ENCODE measurements around the gene SFMBT2. TPM values are rescaled to one million over a fixed set of nuclear protein-coding genes. Genes with fewer than 3 reads are reported as not detected.
"Not testable (repeated sequence)": the region's sequence is repeated elsewhere in the genome, so short reads cannot be mapped to it uniquely, and the experiment has no call there.

The SFMBT2 gene
- polyA plus RNA-seq, 2 of the 4 experiments (the other 2 are of a cell fraction) = 9.6 to 10.2 TPM

GRCh38 chr10:7314170-7314569, 96.7 kb downstream of the SFMBT2 start:
- ChIA-PET CTCF (interaction anchor here (0.6 to 2.4 kb wide), 2 partner anchors 12 to 84 kb away, joined by 3 to 7 read pairs; no protein-coding TSS in a partner anchor), POLR2A (no interaction called here)
- TF ChIP-seq HES2 (IDR thresholded peaks at IDR 0.05) (no peak), MAFK (IDR thresholded peaks at IDR 0.05; ENCODE audit: partially characterized antibody) (peak; percentile 11)
- Histone ChIP-seq H3K4me2 (peak overlapping the region; percentile 34), H3K4me3 (no peak overlapping the region), H3K9me3 (no peaks in the 10 kb centered on the region; the same call in 2 of the 3 replicates), H3K4me1 (peaks cover 56% of the 10 kb centered on the region), H3K27ac (peak overlapping the region; percentile 82 to 88)
- DNase-seq (ENCODE audit: low read depth in 1 of 2, low spot score in 1 of 2) = peak in 1 of 2 experiments; percentile 38
- no peak for ATAC-seq
- 43% methylated on average over 4 of the region's 4 CpGs for WGBS (ENCODE audit: missing lambda C conversion rate)
- FAIRE-seq = no peak

GRCh38 chr10:7312488-7312857, 98.4 kb downstream of the SFMBT2 start:
- Histone ChIP-seq H3K4me2 (peak overlapping the region; percentile 72), H3K9me3 (peaks cover 7% of the 10 kb centered on the region; the same call in 2 of the 3 replicates), H3K4me3 (no peak overlapping the region), H3K4me1 (peaks cover 46% of the 10 kb centered on the region), H3K27ac (peak overlapping the region; percentile 82 to 88)
- ChIA-PET CTCF (interaction anchor here (3.3 kb wide), 1 partner anchor 10 kb away, joined by 17 read pairs; no protein-coding TSS in a partner anchor), POLR2A (no interaction called here)
- FAIRE-seq (no peak), ATAC-seq (peak in 1 of 2 experiments; percentile 3; a peak in 2 of 6 replicates), DNase-seq (ENCODE audit: low read depth in 1 of 2, low spot score in 1 of 2) (no peak)
- 69% methylated on average over 7 of the region's 7 CpGs for WGBS (ENCODE audit: missing lambda C conversion rate)
- TF ChIP-seq NPAS2 (CRISPR knock-in tag; IDR thresholded peaks at IDR 0.05; ENCODE audit: borderline replicate concordance) = no peak
- no peak for TF ChIP-seq CBX8 (IDR thresholded peaks at IDR 0.05)
- TF ChIP-seq, protein P1, sequence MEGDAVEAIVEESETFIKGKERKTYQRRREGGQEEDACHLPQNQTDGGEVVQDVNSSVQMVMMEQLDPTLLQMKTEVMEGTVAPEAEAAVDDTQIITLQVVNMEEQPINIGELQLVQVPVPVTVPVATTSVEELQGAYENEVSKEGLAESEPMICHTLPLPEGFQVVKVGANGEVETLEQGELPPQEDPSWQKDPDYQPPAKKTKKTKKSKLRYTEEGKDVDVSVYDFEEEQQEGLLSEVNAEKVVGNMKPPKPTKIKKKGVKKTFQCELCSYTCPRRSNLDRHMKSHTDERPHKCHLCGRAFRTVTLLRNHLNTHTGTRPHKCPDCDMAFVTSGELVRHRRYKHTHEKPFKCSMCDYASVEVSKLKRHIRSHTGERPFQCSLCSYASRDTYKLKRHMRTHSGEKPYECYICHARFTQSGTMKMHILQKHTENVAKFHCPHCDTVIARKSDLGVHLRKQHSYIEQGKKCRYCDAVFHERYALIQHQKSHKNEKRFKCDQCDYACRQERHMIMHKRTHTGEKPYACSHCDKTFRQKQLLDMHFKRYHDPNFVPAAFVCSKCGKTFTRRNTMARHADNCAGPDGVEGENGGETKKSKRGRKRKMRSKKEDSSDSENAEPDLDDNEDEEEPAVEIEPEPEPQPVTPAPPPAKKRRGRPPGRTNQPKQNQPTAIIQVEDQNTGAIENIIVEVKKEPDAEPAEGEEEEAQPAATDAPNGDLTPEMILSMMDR (IDR thresholded peaks at IDR 0.05) = no peak
- TF ChIP-seq HOXA7 (CRISPR knock-in tag; IDR thresholded peaks at IDR 0.05) = no peak
- no peak for TF ChIP-seq ELK1 (IDR thresholded peaks at IDR 0.05; ENCODE audit: low read depth, low read length)
- no peak for TF ChIP-seq NR3C1 (IDR thresholded peaks at IDR 0.05)
- no peak for TF ChIP-seq POLR2AphosphoS2 (conservative IDR thresholded peaks at IDR 0.05; ENCODE audit: low read length)
- TF ChIP-seq ZC3H11A (IDR thresholded peaks at IDR 0.05) = no peak
- no peak for TF ChIP-seq SMC3 (IDR thresholded peaks at IDR 0.05)
- TF ChIP-seq HOXB13 (CRISPR knock-in tag; IDR thresholded peaks at IDR 0.05; ENCODE audit: low read depth) = no peak

DNA sequence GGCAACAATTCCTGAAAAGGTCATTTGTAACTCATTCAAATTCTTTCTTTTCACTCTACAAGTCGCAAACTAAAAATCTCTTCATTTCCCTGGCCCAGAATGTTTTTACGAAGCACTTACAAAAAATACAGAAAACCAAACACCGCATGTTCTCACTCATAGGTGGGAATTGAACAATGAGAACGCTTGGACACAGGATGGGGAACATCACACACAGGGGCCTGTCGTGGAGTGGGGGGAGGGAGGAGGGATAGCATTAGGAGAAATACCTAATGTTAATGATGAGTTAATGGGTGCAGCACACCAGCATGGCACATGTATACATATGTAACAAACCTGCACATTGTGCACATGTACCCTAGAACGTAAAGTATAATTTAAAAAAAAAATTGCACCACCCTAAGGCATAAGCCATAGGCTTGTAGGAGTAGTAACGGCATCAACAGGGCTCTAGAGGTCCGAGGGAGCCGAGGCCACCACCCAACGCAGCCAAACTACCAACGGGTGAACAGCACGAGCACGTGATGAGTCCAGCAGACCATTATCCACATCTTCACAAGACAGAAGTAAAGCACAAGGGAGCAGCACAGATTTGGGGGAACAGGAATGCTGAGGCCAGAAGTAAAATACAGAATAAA, 98.9 kb downstream of the SFMBT2 start:
- TF ChIP-seq, protein P2, sequence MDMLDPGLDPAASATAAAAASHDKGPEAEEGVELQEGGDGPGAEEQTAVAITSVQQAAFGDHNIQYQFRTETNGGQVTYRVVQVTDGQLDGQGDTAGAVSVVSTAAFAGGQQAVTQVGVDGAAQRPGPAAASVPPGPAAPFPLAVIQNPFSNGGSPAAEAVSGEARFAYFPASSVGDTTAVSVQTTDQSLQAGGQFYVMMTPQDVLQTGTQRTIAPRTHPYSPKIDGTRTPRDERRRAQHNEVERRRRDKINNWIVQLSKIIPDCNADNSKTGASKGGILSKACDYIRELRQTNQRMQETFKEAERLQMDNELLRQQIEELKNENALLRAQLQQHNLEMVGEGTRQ (IDR thresholded peaks at IDR 0.05) = peak; percentile 36; the same call in 1 of the 2 replicates
- Histone ChIP-seq H3K4me2 (peak overlapping the region; percentile 72), H3K4me1 (peaks cover 46% of the 10 kb centered on the region), H3K27ac (peak overlapping the region; percentile 82 to 88)
- CTCF ChIA-PET = interaction anchor here (1.1 to 3.3 kb wide), 4 partner anchors 10 to 96 kb away, joined by 3 to 17 read pairs (median 5); no protein-coding TSS in a partner anchor
- peak in 1 of 2 experiments; percentile 52 for DNase-seq (ENCODE audit: low read depth in 1 of 2, low spot score in 1 of 2)
- FAIRE-seq, H3K9me3 ChIP-seq, H3K4me3 ChIP-seq: not testable (repeated sequence)
- POLR2A ChIA-PET = interaction anchor here (1.1 to 1.4 kb wide), 2 partner anchors 9 to 11 kb away, joined by 4 to 6 read pairs; no protein-coding TSS in a partner anchor
- ATAC-seq = peak; percentile 74 to 79
- 27% methylated on average over 13 of the region's 13 CpGs for WGBS (ENCODE audit: missing lambda C conversion rate)
